Measurements from ENCODE around the gene DNAH17. TPM values are rescaled to one million over a fixed set of nuclear protein-coding genes. Genes with fewer than 3 reads are reported as not detected.

DNAH17 gene
- total and polyA plus RNA-seq, 2 of the 8 experiments (the other 6 are each of a cell fraction or from before 2014, with no cell fraction given), result 0.14 to 0.67 TPM

DNA sequence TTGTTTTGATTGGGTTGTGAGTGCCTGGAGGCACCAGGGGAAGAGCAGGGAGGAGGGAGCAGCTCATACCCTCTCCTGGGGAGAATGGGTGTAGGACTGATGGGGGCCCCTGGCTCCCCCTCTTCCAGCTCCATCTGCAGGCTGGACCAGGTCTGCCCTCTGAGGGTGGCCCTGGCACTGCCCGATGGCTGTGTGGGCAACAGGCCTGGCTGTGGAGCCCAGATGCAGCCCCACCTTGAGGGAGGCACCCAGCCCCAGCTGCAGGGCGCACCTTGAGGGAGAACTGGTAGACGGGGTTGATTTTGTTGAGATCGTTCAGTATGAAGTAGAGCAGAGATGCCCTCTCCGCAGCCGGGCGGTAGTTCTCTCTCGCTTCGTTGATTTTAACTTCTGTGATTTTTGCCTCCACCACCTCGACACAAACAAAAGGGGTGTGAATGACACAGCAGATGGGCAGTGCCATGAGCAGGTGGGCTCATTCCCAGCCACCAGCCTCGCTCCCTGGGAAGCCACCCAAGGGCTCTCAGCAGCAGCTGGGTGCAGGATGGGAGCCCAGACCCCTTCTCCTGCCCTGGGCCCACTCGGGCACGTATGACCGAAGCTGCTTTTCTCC, 127.1 kb downstream of the DNAH17 start:
- Histone ChIP-seq H3K79me1 (ENCODE audit: low read depth, low read length) (no peaks in the 10 kb centered on the region), H2BK15ac (ENCODE audit: low read length) (no peak overlapping the region), H4K8ac (ENCODE audit: extremely low read depth, insufficient read depth, low read length) (no peak overlapping the region), H3K9me3 (ENCODE audit: insufficient read depth in 2 of 2, low read depth in 1 of 2, low read length in 1 of 2) (no peaks in the 10 kb centered on the region), H3K27ac (ENCODE audit: low read depth, low read length) (no peak overlapping the region), H3K4me1 (replicated peaks in 1 of 4; ENCODE audit: control insufficient read depth in 3 of 4, insufficient read depth in 4 of 4, low read length in 3 of 4) (no peaks in the 10 kb centered on the region; a peak in 2 of 7 replicates), H3K79me2 (ENCODE audit: control insufficient read depth in 1 of 2, insufficient read depth in 2 of 2, low read length in 2 of 2) (no peaks in the 10 kb centered on the region), H3K18ac (ENCODE audit: extremely low read depth, low read length) (no peak overlapping the region; the same call in 1 of the 2 replicates), H2BK120ac (replicated peaks; ENCODE audit: low read depth, low read length) (no peak overlapping the region), H2BK12ac (ENCODE audit: low read depth, low read length) (no peak overlapping the region), H2AFZ (ENCODE audit: low read length) (no peak overlapping the region), H2BK5ac (ENCODE audit: low read depth, low read length) (no peak overlapping the region), H2BK20ac (ENCODE audit: low read length) (no peak overlapping the region), H2AK5ac (ENCODE audit: low read depth, low read length) (no peak overlapping the region), H3K27me3 (replicated peaks in 1 of 4; ENCODE audit: control insufficient read depth in 3 of 4, extremely low read depth in 1 of 4, insufficient read depth in 3 of 4, low read length in 3 of 4) (no peaks in the 10 kb centered on the region), H3K56ac (replicated peaks; ENCODE audit: insufficient read length, low read depth, low read length) (no peak overlapping the region), H3K4me3 (ENCODE audit: extremely low read depth in 1 of 4, insufficient read depth in 2 of 4, low read depth in 3 of 4, low read length in 4 of 4) (no peak overlapping the region), H3K23ac (ENCODE audit: insufficient read length) (no peak overlapping the region), H4K5ac (ENCODE audit: insufficient read length, low read depth, low read length) (no peak overlapping the region), H3K4me2 (ENCODE audit: insufficient read depth in 1 of 2, low read depth in 2 of 2, low read length in 2 of 2) (no peak overlapping the region), H3K14ac (ENCODE audit: insufficient read length) (no peak overlapping the region), H4K91ac (replicated peaks; ENCODE audit: insufficient read length, low read length) (no peak overlapping the region), H3K36me3 (ENCODE audit: control insufficient read depth in 2 of 4, insufficient read depth in 4 of 4, low read length in 3 of 4) (no peaks in the 10 kb centered on the region), H3K23me2 (ENCODE audit: low read depth, low read length) (no peaks in the 10 kb centered on the region), H3K9ac (replicated peaks in 1 of 4; ENCODE audit: extremely low read depth in 1 of 4, low read depth in 3 of 4, low read length in 3 of 4) (no peak overlapping the region), H4K20me1 (replicated peaks in 1 of 2; ENCODE audit: control insufficient read depth in 1 of 2, insufficient read depth in 2 of 2, low read length in 2 of 2) (no peaks in the 10 kb centered on the region), H3K4ac (replicated peaks; ENCODE audit: insufficient read length, low read depth, low read length) (no peak overlapping the region)
- ChIA-PET POLR2A (ENCODE audit: partially characterized antibody) (interaction anchor here (0.9 kb wide), 1 partner anchor 16 kb away, joined by 4 read pairs; no protein-coding TSS in a partner anchor), CTCF (ENCODE audit: partially characterized antibody) (interaction anchor here (1.0 to 3.1 kb wide), 15 partner anchors 10 to 198 kb away, joined by 3 to 8 read pairs (median 3); no protein-coding TSS in a partner anchor)
- FAIRE-seq, result no peak
- DNase-seq (ENCODE audit: low read depth in 1 of 2, low spot score in 2 of 2), result no peak
- WGBS, 2 experiments (ENCODE audit: extremely low coverage in 1 of 2, insufficient coverage in 1 of 2, insufficient read length in 1 of 2, insufficient replicate concordance in 2 of 2, low coverage in 1 of 2, low lambda C conversion rate in 2 of 2, missing lambda C conversion rate in 1 of 2), result 95% methylated on average over 14 of the region's 14 CpGs; no CpG with 5 or more reads in 1 of the 2 experiments
- TF ChIP-seq, protein P1, sequence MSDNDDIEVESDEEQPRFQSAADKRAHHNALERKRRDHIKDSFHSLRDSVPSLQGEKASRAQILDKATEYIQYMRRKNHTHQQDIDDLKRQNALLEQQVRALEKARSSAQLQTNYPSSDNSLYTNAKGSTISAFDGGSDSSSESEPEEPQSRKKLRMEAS (IDR thresholded peaks at IDR 0.05), result no peak
- TF ChIP-seq SIX5 (IDR thresholded peaks at IDR 0.05; ENCODE audit: low read depth, low read length) (no peak), SIN3A (conservative IDR thresholded peaks at IDR 0.05 in 1 of 2, IDR thresholded peaks at IDR 0.05 in 1 of 2; ENCODE audit: low read depth in 1 of 2, low read length in 2 of 2) (no peak), JUND (IDR thresholded peaks at IDR 0.05; ENCODE audit: low read length) (no peak), BCL11A (IDR thresholded peaks at IDR 0.05; ENCODE audit: low read depth in 2 of 2, low read length in 2 of 2) (no peak), SP1 (IDR thresholded peaks at IDR 0.05; ENCODE audit: low read depth, low read length) (no peak), CREB1 (IDR thresholded peaks at IDR 0.05) (no peak), SP2 (IDR thresholded peaks at IDR 0.05; ENCODE audit: low read length) (no peak), SP4 (IDR thresholded peaks at IDR 0.05; ENCODE audit: low read length) (no peak), PHF8 (conservative IDR thresholded peaks at IDR 0.05; ENCODE audit: low read depth, low read length) (no peak), CEBPB (IDR thresholded peaks at IDR 0.05; ENCODE audit: low read depth, low read length) (no peak), ZNF274 (IDR thresholded peaks at IDR 0.05; ENCODE audit: borderline replicate concordance, extremely low read depth, low read length) (no peak)
